ENCODE results near the gene PHC2.

The PHC2 gene

DNA sequence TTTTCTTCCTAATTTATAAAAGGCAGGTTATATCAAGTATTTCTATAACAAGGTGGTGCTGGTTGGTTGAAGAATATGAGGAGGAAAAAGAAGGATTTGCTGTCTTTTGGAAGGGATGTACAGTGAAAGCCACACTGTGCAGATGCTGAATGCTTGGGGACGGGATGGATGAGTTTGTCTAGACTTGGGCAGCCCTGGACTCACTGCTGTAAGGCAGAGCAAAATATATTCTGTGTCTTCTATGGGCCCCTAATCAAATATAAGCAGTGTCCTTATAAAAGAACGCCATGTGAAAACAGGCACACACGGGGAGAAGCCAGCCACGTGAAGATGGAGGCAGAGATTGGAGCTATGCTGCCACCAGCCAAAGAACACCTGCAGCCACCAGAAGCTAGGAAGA lies 47.4 kb downstream of the PHC2 start:
- H3K4me3 ChIP-seq (ENCODE audit: low read depth, low read length): no peak overlapping the region
- TF ChIP-seq, protein P1, sequence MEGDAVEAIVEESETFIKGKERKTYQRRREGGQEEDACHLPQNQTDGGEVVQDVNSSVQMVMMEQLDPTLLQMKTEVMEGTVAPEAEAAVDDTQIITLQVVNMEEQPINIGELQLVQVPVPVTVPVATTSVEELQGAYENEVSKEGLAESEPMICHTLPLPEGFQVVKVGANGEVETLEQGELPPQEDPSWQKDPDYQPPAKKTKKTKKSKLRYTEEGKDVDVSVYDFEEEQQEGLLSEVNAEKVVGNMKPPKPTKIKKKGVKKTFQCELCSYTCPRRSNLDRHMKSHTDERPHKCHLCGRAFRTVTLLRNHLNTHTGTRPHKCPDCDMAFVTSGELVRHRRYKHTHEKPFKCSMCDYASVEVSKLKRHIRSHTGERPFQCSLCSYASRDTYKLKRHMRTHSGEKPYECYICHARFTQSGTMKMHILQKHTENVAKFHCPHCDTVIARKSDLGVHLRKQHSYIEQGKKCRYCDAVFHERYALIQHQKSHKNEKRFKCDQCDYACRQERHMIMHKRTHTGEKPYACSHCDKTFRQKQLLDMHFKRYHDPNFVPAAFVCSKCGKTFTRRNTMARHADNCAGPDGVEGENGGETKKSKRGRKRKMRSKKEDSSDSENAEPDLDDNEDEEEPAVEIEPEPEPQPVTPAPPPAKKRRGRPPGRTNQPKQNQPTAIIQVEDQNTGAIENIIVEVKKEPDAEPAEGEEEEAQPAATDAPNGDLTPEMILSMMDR (IDR thresholded peaks at IDR 0.05; ENCODE audit: borderline replicate concordance, insufficient read depth, low read depth, low read length): no peak

DNA sequence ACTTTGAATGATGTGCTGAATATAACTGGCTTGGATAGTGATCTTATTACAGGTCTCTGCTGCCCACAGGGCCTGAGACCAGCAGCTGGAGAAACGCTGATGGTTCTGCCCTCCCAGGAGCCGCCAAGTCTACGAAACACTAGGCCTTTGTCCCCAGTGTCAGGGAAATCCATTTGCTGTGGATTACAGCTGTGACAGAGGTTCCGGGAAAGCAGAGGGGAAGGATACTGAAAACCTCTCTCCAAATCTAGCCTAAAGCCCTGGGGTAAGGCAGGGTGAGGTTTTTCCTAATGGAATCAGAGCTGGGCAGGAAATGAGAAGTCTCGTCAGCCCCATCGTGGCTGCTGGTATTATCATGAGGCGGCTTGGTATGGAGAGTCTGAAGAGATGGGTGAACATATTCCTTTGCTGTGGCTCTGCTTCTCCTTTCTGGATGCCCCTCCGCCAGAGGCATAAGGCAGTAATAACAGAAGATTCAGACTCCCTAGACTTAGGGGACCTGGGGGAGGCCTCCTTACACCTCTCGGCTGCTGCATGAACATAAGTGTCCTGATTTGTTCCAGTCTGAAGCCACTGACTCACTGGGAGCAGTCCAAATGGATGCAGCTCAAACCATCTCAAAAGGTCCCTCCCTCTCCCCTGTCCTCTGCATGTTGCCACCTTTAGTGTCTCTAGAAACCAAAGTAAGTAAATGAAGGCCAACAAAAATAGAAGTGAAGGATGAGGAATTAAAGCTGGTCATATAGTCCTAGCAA lies 48.1 kb downstream of the PHC2 start:
- TF ChIP-seq, protein P1 (IDR thresholded peaks at IDR 0.05; ENCODE audit: borderline replicate concordance, insufficient read depth, low read depth, low read length): no peak
- H3K4me3 ChIP-seq (ENCODE audit: low read depth, low read length): no peak overlapping the region

DNA sequence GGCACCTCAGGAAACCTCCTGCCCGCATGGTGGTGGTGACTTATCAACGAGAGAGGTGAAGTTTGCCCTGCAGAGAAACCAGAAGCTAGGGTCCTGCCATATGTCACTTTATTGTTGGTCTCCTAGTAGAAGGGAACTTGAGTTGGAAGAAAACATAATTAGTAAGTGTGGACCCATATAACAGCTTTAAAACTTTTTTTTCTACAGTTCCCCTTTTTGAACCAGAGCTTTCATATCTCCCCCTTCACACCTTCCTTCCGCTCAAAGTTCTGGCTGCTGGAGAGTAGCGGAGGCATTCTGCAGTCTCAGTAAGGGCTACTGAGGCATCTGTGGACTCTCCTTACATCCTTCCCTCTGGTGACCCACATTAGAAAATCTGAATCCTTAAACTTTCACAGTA lies 48.9 kb downstream of the PHC2 start:
- TF ChIP-seq, protein P1 (IDR thresholded peaks at IDR 0.05; ENCODE audit: borderline replicate concordance, insufficient read depth, low read depth, low read length): no peak
- H3K4me3 ChIP-seq (ENCODE audit: low read depth, low read length): no peak overlapping the region

DNA sequence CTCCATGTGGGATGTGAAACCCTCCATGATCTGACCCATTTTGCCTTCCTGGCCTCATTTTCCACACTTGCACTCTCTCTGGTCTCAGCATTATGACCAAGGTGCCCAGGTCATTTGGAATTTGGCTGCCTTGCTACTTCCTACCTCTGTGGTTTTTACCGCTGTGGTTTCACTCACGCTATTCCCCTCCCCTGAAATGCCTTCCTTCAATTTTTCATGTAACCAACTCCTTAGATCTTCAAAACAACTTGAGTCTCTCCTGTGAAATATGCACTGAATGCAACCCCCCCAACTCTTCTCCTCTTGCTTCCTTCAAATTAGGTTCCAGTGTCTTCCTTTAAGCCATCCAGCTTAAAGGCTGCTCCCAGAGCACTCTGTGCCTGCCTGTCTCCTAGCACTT lies 50.1 kb downstream of the PHC2 start:
- TF ChIP-seq, protein P1 (IDR thresholded peaks at IDR 0.05; ENCODE audit: borderline replicate concordance, insufficient read depth, low read depth, low read length): no peak
- H3K4me3 ChIP-seq (ENCODE audit: low read depth, low read length): no peak overlapping the region

DNA sequence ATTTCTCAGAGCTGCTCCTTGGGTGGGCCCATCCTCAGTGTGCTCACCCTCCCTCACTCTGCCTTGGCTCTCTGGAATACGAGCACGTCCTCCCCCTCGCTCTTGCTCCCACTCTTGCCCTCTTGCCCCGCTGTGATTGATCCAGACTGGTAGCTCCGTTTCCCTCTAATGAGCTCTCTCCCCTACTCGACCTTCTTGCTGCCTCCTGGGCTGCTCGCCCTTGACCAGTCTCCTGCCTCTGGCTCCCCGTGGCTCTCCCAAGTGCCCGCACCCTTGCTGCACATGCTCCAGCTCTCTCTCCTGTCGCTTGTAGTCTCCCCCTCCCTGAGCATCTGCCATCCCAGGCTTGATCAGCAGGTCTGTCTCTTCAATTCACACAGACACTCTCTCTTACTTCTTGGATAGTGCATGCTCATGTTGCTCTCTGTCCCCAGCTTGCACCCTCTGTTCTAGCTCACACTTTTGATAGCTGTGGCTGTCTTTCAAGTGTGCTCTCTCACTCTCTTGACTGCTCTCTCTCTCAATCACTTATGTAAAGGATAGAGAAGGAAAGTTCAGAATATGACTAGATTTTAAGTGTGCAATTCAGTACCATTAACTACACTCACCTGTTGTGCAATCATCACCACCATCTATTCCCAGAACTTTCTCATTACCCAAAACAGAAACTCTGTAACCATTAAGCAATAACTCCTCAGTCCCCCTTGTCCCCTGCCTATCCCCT lies 51.1 kb downstream of the PHC2 start:
- TF ChIP-seq, protein P1 (IDR thresholded peaks at IDR 0.05; ENCODE audit: borderline replicate concordance, insufficient read depth, low read depth, low read length): no peak
- H3K4me3 ChIP-seq (ENCODE audit: low read depth, low read length): no peak overlapping the region

DNA sequence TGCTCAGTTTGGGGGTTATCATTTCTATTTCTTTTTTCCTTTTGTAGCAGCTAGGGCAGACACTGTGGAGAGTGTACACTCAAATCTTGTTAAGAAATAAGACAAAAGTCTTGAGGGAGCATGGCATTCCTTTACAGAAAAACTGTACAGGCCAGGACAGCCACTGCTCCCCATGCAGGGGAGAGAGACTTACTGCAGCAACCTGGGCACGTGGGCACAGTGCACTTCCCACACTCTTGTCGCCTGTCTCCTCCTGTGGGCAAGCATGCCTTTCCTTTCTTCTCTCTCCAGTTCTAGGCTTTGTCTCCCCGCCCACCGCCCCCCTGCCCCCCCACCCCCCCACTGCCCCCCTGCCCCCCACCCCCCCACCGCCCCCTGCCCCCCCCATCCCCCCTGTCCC lies 51.9 kb downstream of the PHC2 start:
- no peak overlapping the region for H3K4me3 ChIP-seq (ENCODE audit: low read depth, low read length)
- TF ChIP-seq, protein P1 (IDR thresholded peaks at IDR 0.05; ENCODE audit: borderline replicate concordance, insufficient read depth, low read depth, low read length): no peak

DNA sequence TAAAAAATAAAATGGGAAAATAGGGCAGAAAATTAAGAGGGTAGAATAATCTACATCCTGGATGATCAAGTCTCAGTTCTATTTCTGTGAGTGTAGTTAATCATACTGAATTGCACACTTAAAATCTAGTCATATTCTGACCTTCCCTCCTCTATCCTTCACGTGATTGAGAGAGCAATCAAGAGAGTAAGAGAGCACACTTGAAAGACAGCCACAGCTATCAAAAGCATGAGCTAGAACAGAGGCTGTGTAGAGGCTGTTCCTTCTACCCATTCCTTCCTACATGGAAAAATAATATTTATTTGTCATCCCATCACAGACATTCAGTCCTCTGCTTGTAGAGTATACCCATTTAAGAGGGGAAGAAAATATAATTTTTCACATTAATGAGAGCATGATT lies 52.4 kb downstream of the PHC2 start:
- TF ChIP-seq, protein P1 (IDR thresholded peaks at IDR 0.05; ENCODE audit: borderline replicate concordance, insufficient read depth, low read depth, low read length): no peak
- no peak overlapping the region for H3K4me3 ChIP-seq (ENCODE audit: low read depth, low read length)
